ENCODE results near the gene TNFRSF1B.

TNFRSF1B gene

DNA sequence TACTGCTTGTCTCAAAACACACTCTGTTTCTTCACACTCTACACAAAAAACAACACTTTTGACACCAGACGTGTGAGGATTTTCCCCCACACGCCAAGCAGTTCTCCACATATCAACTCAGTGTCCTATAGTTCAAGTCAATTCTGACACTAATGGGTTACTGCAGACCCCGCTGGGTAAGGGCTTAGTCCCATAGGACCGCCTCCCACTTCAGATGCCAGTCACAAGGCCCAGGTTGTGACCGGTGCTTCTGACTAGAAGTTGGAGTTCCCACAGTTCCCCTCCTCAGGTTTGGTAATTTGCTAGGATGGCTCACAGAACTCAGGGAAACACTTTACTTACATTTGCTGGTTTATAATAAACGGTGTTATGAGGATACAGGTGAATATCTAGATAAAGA is 83.0 kb downstream of the TNFRSF1B start:
- Mint-ChIP-seq H3K9me3 (ENCODE audit: low read depth) (no peaks in the 10 kb centered on the region), H3K27me3 (no peaks in the 10 kb centered on the region), H3K27ac (no peak overlapping the region), H3K4me1 (ENCODE audit: low read depth) (no peaks in the 10 kb centered on the region), H3K4me3 (no peak overlapping the region), H3K36me3 (peaks cover 12% of the 10 kb centered on the region)

- peaks cover 12% of the 10 kb centered on the region for H3K36me3 Mint-ChIP-seq
- H3K4me3 Mint-ChIP-seq = no peak overlapping the region
- H3K27me3 Mint-ChIP-seq = no peaks in the 10 kb centered on the region
- no peaks in the 10 kb centered on the region for H3K9me3 Mint-ChIP-seq (ENCODE audit: low read depth)
- no peak overlapping the region for H3K27ac Mint-ChIP-seq
- H3K4me1 Mint-ChIP-seq (ENCODE audit: low read depth) = no peaks in the 10 kb centered on the region
Measured at GRCh38 chr1:12251442-12251841, 84.7 kb downstream of the TNFRSF1B start.

- no peaks in the 10 kb centered on the region for H3K27me3 Mint-ChIP-seq
- no peaks in the 10 kb centered on the region for H3K4me1 Mint-ChIP-seq (ENCODE audit: low read depth)
- no peaks in the 10 kb centered on the region for H3K9me3 Mint-ChIP-seq (ENCODE audit: low read depth)
- no peak overlapping the region for H3K4me3 Mint-ChIP-seq
- no peak overlapping the region for H3K27ac Mint-ChIP-seq
- peaks cover 15% of the 10 kb centered on the region for H3K36me3 Mint-ChIP-seq
Measured at GRCh38 chr1:12255913-12256312, 89.1 kb downstream of the TNFRSF1B start.

- H3K4me3 Mint-ChIP-seq = no peak overlapping the region
- peaks cover 18% of the 10 kb centered on the region for H3K36me3 Mint-ChIP-seq
- H3K9me3 Mint-ChIP-seq (ENCODE audit: low read depth) = no peaks in the 10 kb centered on the region
- no peaks in the 10 kb centered on the region for H3K4me1 Mint-ChIP-seq (ENCODE audit: low read depth)
- no peaks in the 10 kb centered on the region for H3K27me3 Mint-ChIP-seq
- no peak overlapping the region for H3K27ac Mint-ChIP-seq
Measured at GRCh38 chr1:12258272-12258671, 91.5 kb downstream of the TNFRSF1B start.

Measured in activated naive CD8-positive, alpha-beta T cell (primary cell).